GF-D8 (cell line): ENCODE data around the gene FILIP1.
"Not testable (repeated sequence)": the region's sequence is repeated elsewhere in the genome, so short reads cannot be mapped to it uniquely, and the experiment has no call there.

Experiments
- DNase-seq: peaks from one replicate; lab custom pipeline; 2025; lab: John Stamatoyannopoulos, UW

Gene FILIP1

GRCh38 chr6:75421316-75422023 lies 72.1 kb downstream of the FILIP1 start:
- no peak for DNase-seq

DNA sequence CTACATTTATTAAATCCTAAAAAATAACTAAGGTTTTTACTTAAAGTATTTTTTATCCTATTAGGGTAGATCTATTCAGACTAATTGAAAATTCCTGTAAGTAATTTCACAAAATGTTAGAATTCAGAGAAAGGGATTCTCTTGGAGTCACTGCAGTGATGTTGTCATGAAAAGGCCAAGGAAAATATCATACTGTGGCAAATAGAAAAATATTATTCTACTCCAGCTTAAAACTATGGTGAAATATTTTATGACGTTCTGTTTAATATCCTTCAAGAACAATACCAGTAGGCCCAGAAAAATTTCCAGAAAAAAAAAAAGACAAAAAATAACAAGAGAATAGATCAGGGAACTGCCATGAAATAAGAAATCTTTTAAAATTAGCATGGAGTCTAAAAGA lies 73.6 kb downstream of the FILIP1 start:
- DNase-seq = no peak

DNA sequence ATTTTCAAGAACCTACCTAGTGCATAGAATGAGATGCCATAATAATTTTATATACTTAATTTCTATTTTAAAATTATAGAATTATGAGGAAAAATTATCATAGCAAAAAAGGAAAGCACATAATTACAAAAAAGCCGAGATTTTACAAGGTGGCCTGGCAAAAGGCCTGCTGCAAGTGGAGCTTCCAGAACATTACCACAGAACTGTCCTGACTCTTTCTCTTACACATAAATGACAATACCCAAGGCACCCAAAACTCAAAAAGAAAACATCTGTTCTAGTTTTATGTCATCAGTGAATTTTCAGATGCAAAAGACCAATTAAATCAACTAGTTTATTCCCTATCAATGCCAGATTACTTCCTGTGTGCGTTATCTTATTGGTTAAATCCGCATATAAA lies 74.2 kb downstream of the FILIP1 start:
- no peak for DNase-seq

DNA sequence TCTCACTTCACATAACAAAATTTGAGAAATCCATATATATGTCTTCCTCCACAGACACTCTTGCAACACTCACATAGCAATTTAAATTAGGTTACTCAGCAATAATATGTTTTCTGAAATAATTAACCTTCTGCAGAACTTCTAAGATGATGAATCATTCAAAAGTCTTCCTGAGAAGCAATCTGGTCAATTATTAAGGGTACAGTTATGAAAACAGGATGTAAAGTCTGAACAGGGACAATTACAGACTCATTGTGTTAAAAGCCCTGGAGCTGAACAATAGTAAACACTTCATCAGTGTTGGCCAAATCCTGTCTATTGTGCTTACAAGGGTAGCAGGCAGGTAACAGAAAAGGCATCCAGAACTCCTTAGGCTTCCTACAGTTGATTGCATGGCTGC lies 75.4 kb downstream of the FILIP1 start:
- no peak for DNase-seq

DNA sequence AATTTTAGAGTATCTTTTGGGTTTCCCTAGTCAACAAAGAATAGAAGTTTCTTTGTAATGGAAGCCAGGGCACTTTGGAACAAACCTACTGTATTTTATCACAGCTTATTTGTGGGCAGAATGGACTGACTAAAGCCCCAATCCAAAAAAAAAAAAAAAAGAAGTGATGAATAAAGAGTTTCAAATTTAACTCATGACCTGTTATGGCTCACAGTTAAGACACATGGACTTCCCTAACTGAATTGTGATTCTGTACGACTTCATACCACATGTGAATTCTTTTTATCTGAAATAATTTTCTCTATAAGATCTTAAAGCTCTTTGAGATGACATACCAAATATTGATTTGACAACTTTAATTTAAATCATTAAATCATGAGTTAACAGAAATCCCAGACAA lies 77.2 kb downstream of the FILIP1 start:
- DNase-seq = no peak

GRCh38 chr6:75415804-75416203 lies 77.8 kb downstream of the FILIP1 start:
- no peak for DNase-seq

GRCh38 chr6:75414445-75415021 lies 79.1 kb downstream of the FILIP1 start:
- DNase-seq = no peak

GRCh38 chr6:75412969-75413662 lies 80.5 kb downstream of the FILIP1 start:
- no peak for DNase-seq

DNA sequence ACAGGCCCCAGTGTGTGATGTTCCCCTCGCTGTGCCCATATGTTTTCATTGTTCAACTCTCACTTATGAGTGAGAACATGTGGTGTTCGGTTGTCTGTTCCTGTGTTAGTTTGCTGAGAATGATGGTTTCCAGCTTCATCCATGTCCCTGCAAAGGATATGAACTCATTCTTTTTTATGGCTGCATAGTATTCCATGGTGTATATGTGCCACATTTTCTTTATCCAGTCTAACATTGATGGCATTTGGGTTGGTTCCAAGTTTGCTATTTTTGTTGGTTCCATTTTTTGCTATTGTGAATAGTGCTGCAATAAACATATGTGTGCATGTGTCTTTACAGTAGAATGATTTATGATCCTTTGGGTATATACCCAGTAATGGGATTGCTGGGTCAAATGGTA lies 83.0 kb downstream of the FILIP1 start:
- DNase-seq = not testable (repeated sequence)

GRCh38 chr6:75409928-75410327 lies 83.7 kb downstream of the FILIP1 start:
- no peak for DNase-seq

GRCh38 chr6:75409286-75409685 lies 84.3 kb downstream of the FILIP1 start:
- DNase-seq = no peak

DNA sequence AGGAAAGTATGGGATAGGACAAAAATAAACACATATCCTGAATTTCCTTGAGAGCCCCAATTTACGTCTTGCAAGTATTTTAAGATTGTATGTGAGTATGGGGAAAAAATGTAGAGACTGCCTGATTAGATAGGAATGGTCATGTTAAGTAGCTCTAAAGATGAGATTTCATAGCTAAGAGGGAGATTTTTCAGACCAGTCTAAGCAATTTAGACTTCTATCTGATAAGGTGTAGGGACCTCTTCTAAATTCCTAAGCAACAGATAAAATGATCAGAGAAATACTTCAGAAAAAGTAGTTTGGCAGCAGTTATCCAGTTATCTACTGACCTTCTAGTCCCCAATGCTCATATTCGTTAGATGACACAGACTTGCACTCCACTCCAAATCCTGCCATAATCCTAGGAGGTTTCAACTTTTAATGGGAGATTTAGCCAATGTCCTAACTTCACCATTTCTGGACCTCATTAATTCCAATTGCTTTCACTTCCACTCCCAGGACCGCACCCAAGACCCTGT lies 90.0 kb downstream of the FILIP1 start:
- no peak for DNase-seq

- no peak for DNase-seq
Measured at GRCh38 chr6:75402296-75402695, 91.3 kb downstream of the FILIP1 start.

DNA sequence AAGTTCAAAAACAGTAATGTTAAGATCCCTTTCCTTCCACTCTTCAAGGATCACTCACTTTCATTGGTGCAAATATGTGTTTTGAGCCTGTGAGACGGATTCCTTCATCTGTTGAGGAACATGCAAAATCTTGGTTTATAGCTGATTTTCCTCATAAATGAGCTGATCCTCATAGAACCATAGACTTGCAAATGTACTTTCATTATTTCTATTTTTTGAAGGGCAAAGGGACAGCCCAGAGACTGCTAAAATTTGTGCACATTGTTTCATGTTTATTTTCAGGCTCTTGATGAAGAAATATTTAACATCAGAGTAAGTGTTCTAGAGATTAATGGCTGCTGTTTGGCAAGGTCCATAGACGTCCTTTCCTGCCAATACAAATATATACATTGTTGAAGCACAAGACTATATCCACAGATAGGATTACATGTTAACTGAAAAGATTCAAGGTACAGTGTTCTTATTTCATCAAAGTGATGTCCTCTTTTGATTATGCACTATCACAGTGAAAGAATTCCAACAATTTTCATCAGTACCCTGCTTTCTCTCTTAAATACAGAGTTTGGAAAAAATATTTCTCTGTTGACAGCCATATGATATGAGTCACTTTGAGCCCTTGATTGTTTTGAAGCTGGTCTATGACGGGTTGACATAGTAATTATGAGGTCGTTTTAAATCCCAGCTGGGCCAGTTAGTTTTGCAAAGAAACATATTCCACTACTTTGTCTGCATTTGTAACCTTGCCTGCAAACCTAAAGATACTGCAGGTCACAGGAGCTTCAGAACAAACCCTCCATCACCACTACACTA lies 95.7 kb downstream of the FILIP1 start:
- DNase-seq = no peak

- no peak for DNase-seq
Measured at GRCh38 chr6:75397171-75397570, 96.4 kb downstream of the FILIP1 start.

DNA sequence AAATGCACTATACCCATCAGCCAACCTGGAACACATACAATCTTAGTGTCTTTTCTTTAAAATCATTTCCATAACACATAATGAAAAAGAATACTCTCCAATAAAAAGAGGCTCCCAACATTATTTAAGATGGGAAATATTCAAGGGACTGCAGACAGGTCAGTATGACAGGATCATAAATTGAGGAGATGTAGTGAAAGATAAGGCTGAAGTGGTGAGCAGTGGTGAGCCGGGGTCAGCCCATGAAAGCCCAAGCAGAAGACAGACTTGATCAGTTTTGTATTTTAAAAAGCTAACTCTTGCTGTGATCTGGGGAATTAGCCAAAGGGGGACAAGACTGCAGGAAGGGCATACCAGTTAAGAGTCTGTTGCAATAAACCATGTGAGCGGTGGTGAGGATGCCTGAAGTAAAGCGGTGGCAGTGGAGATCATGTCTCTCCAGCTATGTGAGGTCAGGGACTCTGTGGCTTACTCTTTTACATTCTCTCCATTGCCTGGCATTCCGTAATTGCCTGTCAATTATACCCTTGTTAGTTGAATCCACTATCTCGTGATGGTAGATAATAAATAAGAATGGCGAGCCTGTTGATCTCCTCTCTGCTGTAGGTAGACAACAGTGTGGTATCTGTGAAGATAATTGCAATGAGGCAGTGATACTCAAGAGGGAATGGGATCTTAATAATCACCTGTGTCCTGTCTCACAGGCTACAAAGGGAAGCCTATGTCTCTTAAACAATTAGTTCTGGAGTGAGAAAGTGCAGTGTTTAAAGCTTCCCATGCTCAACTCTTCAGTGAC lies 97.4 kb downstream of the FILIP1 start:
- no peak for DNase-seq

DNA sequence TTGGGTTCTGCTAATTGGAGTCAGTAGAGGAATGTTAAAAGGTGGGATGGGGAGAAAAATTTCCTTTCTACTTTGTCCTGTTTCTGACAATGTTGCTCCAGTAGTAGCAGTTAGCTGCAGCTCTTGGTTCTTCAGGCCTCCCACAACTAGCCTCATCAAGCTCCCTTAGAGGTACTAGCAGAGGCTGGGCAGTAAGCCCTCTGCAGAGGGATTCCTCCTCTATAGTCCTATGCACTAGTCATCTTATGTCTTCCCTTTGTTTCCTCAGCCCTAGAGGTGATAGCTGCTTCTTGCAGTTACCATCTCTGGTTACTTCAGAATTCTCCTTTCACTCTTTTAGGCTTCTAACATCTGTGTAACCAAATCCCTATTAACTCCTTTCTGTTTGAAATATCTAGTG lies 99.8 kb downstream of the FILIP1 start:
- DNase-seq = no peak

GRCh38 chr6:75391276-75391675 lies 102.3 kb downstream of the FILIP1 start:
- no peak for DNase-seq

- no peak for DNase-seq
Measured at GRCh38 chr6:75386050-75386770, 107.4 kb downstream of the FILIP1 start.

DNA sequence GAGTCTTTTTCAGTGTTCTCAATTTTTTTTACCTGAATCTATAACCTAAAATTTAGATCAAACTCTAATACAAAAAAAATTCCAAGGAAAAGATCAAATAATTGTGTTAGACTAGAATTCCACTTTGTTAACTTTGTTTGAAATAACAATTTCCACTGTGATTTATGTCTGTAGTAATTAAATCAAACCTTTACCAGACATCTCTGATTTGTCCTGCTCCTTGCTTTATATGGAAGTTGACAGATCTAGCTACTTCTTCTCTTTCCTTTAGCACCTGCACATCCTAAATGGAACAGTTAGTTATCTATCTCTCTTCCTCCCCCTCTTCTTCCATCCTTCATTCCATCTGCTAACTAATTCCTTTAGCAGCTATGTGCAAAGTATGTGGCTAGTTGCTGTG lies 109.5 kb downstream of the FILIP1 start:
- no peak for DNase-seq

GRCh38 chr6:75382634-75382900 lies 111.0 kb downstream of the FILIP1 start:
- DNase-seq = no peak
